HG02759 (cell line): Measurements from ENCODE around the gene TMA7.
"Not testable (repeated sequence)": the region's sequence is repeated elsewhere in the genome, so short reads cannot be mapped to it uniquely, and the experiment has no call there.

Source experiments
- ATAC-seq: cut with Tn5 transposase; IDR thresholded peaks from one replicate; pipeline ENCODE4 v1.9.1; 2021; ENCODE audit warnings: mild to moderate bottlenecking, moderate library complexity; ENCODE audit not compliant: unreplicated experiment

TMA7 gene

DNA sequence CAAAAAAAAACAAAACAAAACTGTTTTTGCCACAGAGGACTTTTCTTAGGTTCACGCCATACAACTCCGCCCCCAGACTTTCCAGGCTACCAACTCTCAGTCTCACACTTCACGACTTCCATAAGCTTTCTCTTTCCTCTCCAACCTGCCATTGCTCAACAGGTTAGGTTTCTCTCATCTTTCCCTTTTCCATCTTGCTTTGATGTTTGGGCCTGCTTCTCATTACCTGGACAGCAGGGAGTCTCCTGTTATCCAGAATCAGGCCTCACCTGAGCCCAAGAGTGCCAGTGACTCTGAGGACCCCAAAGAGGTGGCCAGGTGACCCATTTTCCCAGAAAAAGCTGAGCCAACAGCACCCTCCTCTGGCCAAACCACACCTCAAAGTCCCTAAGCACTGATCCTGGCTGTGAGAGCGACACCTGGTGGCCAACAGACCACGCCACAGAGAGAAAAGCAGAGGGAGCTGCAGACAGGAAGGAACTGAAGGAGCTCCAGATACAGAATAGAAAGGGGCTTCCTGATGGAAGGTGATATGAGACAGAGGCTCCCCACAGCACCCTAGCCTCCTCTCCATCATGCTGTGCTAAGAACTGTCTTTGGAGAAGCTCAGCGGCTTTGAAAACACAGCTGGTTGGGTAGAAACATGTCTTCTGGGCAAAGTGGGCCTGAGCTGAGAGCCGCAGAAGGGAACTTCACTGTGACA lies 4.1 kb upstream of the TMA7 start:
- no peak for ATAC-seq

DNA sequence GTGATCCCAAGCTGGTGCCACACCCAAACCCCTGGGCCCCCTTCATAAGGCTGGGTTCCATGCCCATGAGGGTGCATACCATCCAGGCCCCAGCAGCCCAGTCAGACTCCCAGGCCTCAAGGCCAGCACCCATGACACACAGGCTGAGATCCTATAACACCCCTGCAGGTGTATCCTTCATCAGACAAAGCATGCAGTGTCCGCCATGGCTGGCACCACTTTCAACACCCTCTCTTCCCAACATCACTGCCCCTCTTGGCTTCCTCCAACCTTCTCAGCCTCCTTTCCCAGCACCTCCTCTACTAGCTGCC lies 3.6 kb upstream of the TMA7 start:
- ATAC-seq: no peak

DNA sequence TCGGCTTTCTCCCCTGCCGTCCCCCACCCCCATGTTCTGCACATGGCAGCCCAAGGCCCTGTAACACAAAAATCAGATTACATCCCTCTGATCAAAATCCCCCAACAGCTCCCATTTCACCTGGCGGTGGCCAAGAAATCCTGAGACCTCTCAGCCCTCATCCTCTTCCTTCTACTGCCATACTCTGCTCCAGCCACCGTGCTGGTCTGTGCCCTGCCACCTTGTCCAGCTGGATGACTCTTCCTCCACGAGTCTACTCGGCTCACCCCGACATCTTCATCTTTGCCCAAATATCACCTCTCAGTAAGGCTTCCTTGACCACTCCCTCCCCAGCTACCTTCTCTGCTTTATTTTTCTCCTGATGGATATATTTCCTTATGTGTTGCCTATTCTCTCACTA lies 3.2 kb upstream of the TMA7 start:
- no peak for ATAC-seq

DNA sequence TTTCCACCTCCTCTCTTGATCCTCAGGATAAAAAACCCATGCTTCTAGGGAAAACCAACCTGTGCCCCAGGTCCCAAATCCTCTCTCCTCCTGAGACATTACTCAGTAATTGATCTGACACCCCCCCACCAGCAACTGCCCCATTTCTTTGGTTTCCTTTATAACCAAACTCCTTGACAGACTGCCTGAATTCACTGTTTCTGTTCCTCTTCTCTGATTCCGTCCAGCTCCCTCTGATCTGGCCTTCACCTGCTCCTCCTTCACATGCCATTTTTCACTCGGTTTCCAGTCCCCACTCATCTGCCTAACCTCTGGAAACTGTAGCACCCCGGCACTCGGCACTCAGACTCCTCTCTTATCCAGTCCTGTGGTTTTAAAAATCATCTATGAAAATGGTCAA lies 2.2 kb upstream of the TMA7 start:
- no peak for ATAC-seq

DNA sequence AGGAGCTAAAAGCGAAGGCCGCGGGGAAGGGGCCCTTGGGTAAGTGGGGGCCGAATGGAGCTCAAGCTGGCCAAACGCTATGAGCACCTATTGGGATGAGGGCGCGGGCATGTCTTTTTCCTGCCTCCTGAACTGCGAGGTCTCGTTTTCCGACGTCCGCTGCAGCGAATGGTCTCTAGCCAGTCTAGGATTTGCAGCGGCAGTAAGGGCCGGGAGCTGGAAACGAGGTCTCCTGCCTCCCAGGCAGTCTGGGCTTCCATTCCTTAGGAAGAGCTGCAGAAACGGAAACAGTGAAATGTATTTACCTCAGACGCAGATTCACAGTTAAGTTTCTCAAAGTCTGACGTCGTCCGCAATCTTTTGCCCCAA lies 517 bp downstream of the TMA7 start:
- no peak for ATAC-seq

DNA sequence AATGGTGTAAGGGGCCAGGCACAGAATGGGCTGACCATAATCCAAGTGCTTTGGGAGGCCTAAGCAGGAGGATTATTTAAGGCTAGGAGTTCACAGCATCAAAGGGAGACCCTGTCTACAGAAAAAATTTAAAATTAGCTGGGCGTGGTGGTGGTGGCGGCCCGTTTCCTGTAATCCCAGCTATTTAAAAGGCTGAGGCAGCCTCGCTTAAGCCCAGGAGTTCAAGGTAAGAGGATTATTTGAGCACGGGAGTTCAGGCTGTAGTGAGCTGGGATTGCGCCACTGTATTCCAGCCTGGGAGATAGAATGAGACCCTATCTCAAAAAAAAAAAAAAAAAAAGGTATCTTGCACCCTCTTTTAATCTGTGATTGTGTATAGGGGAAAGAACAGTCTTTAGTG lies 1.9 kb downstream of the TMA7 start:
- no peak for ATAC-seq

DNA sequence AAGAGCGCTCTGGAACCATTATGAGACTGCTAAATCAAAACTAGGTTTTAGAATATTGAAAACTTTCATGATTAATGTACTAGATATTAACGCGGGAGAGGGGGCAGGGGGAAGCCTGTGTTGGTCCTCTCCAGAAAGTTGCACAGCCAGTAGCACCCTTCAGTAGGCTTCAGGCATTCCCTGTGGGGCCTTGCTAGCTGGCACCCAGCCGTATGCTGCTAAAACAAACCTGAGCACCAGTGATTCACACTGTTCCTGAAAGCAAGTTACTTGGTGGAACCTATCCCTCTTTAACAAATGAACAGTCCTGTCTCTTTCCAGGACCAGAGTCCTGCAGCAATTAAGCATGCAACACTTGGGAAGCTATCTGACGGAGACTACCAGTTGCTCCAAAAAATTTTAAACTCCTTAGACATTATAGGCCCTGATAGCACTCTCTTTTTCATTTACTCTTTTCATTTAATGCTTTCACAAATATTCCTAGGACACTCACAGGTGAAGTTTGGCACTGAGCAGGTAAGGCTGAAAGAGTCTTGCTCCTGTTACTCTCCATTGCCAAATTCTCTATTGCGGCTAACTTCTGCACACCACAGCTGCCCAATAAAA lies 5.3 kb downstream of the TMA7 start:
- ATAC-seq: no peak

DNA sequence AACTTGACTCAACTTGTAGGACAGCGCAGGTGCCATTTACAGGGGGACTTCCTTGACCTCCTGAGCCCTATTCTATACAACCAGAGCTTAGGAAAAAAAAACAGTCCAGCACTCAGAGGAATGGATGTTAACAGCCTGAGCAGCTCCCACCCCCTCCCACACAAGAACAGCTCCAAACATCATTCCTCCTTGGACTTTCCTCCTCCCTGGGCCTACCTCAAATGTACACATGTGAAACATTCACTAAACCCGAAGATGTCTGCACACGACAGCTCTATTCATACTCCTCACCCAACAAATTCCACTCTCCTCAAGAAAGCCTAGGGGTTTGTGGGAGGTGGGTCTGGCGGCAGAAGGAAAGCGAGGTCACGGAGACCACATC lies 6.0 kb downstream of the TMA7 start:
- ATAC-seq: no peak

DNA sequence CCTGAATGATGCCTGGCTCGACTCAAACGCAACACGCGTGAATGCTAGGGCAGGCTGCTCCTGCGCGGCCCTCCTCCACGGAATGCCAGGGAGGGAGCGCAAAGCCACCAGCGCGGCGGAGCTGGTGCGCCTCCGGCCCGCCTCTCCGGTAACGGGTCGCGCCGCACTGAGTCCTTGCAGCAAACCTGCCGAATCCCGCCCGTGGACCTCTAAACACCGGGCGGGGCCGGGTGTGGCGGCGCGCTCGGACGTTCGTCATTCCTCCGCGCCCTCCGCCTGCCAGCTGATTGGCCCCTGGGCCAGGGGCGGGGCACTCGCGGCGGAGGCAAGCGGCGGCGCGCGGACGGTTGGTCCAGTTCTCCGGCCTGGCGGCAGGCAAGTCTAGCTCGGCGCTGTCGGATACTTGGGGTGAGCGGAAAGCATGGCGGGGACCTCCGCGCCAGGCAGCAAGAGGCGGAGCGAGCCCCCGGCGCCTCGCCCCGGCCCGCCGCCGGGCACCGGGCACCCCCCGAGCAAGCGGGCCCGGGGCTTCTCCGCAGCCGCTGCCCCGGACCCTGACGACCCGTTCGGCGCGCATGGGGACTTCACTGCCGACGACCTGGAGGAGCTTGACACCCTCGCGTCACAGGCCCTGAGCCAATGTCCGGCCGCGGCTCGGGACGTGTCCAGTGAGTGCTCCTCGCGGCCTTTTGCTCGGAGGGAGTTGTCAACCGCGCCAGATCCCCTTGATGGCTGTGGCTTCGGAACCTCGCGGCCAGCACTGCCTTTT lies 6.6 kb downstream of the TMA7 start, which contains the start of gene ATRIP:
Gene ATRIP, plus strand, starts transcription at position 313 of the 769 bp plus-strand sequence. Its CDS starts 109 bp downstream, at position 422.
- peak; percentile 94 for ATAC-seq

DNA sequence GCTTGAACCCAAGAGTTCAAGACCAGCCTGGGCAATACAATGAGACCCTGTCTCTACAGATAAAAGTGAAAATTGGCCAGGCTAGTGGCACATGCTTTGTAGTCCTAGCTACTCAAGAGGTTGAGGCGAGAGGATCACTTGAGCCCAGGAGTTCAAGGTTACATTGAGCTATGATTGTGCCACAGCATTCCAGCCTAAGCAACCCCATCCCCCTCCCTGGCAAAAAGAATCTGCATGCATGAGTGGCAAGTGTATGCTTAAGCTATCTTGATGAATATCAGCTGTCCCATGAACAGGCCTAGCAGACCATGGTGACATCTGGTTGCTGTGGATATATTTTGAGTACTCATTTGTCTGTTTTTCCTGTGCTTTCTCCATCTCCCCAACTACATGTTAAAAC lies 11.2 kb downstream of the TMA7 start:
- no peak for ATAC-seq

DNA sequence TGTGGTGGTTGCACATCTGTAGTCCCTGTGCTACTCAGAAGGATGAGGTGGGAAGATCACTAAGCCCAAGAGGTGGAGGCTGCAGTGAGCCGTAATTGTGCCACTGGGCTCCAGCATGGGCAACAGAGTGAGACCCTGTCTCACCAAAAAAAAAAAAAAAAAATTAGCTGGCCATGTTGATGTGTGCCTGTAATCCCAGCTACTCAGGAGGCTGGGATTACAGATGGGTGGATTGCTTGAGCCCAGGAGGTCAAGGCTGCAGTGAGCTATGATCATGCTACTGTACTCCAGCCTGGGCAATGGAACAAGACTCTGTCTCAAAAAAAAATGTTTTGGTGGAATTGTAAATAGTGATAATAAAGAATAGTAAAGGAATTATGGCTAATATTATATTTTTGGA lies 16.4 kb downstream of the TMA7 start:
- ATAC-seq: no peak

DNA sequence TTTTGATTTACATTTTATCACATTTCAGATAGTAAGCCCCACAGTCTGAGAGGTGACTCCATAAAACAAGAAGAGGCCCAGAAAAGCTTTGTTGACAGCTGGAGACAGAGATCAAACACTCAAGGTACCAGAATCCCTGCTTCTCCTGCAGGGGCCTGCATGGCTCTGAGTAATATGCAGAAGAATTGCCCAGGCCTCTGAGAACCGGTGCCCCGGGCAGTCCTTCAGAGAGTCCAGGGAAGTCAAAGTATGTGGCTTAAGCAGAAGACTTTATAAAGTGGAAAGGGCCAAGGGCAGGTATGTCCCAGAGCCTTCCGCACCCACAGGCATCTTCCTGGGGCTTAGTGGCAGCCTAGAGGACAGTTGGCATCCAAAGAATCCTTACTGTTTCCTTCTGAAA lies 19.3 kb downstream of the TMA7 start:
- ATAC-seq: no peak

DNA sequence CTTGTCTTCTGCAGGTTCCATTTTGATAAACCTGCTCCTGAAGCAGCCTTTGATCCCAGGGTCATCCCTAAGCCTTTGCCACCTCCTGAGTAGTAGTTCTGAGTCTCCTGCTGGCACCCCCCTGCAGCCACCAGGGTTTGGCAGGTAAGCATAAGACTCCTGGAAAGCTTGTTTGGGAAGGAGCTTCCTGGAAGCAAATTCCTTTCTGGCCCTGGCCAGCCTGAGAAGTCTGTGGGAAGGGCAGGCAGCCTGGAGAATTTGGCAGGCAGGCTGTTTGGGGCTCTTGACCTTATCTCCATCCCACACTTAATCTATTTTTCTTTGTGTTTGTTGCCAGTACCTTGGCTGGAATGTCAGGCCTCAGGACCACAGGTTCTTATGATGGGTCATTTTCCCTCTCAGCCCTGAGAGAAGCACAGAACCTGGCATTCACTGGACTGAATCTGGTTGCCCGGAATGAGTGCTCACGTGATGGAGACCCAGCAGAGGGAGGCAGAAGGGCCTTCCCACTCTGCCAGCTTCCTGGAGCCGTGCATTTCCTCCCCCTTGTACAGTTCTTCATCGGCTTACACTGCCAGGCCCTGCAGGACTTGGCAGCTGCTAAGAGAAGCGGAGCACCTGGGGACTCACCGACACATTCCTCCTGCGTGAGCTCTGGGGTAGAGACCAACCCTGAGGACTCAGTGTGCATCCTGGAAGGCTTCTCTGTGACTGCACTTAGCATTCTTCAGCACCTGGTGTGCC lies 19.9 kb downstream of the TMA7 start:
- no peak for ATAC-seq

DNA sequence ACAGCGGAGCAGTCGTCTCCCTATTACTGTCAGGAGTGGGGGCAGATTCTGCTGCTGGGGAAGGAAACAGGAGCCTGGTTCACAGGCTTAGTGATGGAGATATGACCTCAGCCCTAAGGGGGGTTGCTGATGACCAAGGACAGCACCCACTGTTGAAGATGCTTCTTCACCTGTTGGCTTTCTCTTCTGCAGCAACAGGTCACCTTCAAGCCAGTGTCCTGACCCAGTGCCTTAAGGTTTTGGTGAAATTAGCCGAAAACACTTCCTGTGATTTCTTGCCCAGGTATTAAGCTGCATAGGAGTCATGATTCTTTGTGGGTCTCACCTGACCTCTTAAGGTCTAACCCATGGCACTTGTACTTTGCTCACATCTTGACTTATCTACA lies 20.5 kb downstream of the TMA7 start:
- ATAC-seq: no peak

DNA sequence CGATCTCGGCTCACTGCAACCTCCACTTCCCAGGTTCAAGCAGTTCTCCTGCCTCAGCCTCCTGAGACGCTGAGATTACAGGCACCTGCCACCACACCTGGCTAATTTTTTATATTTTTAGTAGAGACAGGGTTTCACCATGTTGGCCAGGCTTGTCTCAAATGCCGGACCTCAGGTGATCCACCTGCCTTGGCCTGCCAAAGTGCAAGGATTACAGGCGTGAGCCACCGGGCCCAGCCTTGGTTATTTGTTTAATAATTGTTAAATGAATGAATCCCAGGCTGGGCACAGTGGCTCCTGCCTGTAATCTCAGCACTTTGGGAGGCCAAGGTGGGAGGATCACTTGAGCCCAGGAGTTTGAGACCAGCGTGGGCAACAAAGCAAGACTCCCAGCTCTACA lies 21.7 kb downstream of the TMA7 start:
- ATAC-seq: not testable (repeated sequence)

DNA sequence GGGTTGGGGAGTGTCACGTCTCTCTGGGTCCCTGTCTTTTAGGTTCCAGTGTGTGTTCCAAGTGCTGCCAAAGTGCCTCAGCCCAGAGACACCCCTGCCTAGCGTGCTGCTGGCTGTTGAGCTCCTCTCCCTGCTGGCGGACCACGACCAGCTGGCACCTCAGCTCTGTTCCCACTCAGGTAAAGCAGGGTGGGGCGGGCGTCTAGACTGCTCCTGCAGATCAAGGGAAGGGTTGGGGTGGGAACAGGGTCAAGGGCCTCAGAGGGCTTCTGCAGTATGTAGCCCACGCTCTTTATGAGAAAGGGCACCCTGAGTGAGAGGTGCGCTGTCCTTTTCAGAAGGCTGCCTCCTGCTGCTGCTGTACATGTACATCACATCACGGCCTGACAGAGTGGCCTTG lies 23.6 kb downstream of the TMA7 start:
- no peak for ATAC-seq

DNA sequence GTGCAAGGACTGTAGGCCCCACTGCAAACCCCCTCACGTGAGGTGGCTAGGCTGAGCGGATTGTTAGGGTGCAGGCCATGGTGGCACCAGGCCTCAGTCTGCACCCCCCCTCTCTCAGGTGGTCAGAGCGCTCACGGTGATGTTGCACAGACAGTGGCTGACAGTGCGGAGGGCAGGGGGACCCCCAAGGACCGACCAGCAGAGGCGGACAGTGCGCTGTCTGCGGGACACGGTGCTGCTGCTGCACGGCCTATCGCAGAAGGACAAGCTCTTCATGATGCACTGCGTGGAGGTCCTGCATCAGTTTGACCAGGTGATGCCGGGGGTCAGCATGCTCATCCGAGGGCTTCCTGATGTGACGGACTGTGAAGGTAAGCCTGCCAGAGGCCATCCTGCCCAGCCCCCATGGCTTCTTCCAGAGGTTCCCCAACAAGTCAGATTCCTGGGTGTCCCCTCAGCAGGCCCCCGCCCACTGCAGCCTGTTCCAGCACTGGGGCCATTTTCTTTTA lies 24.7 kb downstream of the TMA7 start:
- no peak for ATAC-seq

DNA sequence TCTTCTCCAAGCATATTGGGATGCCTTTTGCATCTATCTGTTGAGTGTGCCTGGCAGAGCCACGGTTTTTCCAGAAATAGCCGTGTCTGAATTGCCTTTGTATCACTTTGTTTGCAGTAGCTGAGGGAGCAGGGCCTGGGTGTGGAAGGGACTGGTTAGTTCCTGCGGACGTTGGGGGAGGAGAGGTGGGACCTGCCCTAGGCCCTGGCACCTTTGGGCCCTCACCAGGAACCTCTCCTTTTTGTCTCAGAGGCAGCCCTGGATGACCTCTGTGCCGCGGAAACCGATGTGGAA lies 25.1 kb downstream of the TMA7 start:
- no peak for ATAC-seq

DNA sequence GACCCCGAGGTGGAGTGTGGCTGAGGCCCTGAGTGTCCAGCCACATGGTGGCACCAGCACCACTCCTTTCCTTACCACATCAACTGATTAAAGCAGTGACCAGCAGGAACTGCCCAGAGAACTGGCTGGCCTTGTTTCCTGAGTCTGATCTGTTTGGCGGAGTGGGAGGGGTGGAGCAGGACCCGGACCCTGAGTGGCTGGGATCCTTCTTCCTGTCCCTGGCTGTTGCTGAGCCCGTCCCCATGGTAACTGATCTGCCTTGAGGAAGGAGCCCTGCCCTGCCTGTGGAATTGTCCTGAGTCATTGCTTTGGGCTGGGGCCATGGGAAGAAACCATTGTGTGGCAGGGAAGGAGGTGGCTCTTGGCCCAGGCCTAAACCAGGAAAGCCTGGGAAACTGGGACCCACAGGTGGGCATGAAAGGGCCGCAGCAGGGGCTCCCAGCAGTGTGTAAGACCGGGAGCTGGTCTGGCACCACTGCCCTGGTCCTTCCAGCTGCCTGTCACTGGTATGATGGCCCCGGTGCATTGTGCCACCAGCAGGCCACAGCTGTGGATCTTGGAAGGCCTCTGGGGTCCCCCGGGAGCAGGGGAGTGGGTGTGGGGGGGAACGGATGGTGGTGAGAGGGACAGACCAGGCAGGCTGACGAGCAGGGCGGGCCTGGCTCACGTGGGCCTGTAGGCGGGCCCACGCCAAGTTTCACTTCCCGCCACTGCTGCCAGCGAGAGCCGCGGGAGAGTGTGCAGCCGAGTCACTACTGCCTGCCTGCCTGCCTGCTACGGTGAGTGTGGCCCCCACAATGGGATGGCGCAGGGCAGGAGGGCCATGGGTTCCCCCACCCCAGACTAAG lies 25.7 kb downstream of the TMA7 start:
- peak; percentile 89 for ATAC-seq

DNA sequence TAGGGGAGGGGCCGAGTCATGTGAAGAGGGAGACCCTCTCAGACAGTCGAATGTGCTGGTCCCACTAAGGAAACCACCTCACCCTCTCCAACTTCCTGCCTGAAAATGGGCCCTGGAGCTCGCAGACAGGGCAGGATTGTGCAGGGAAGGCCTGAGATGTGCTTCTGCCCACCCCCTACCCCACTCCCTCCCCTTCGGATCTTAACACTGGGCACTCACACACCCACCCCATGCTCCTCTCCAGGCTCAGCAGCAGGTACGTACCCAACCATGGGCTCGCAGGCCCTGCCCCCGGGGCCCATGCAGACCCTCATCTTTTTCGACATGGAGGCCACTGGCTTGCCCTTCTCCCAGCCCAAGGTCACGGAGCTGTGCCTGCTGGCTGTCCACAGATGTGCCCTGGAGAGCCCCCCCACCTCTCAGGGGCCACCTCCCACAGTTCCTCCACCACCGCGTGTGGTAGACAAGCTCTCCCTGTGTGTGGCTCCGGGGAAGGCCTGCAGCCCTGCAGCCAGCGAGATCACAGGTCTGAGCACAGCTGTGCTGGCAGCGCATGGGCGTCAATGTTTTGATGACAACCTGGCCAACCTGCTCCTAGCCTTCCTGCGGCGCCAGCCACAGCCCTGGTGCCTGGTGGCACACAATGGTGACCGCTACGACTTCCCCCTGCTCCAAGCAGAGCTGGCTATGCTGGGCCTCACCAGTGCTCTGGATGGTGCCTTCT lies 26.5 kb downstream of the TMA7 start:
- peak; percentile 5 for ATAC-seq
